ENCODE measurements around the gene C6orf118.

Gene C6orf118

GRCh38 chr6:165243801-165244200 lies 65.6 kb downstream of the C6orf118 start:
- no peak for DNase-seq

DNA sequence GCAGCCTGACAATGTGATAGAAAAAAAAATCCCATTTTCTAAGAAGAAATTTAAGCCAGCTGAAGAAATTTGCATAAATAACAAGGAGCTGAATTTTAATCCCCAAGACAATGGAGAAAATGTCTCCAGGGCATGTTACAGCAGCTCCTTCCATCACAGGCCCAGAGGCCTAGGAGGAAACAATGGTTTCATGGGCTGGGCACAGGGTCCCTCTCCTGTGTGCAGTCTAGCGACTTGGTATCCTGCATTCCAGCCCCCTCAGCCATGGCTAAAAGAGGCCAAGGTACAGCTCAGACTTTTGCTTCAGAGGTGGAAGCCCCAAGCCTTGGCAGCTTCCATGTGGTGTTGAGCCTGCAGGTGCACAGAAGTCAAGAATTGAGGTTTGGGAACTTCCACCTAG lies 73.1 kb downstream of the C6orf118 start:
- DNase-seq = no peak

- no peak for DNase-seq
These were observed 76.5 kb downstream of the C6orf118 start for GRCh38 chr6:165232731-165233488.

DNA sequence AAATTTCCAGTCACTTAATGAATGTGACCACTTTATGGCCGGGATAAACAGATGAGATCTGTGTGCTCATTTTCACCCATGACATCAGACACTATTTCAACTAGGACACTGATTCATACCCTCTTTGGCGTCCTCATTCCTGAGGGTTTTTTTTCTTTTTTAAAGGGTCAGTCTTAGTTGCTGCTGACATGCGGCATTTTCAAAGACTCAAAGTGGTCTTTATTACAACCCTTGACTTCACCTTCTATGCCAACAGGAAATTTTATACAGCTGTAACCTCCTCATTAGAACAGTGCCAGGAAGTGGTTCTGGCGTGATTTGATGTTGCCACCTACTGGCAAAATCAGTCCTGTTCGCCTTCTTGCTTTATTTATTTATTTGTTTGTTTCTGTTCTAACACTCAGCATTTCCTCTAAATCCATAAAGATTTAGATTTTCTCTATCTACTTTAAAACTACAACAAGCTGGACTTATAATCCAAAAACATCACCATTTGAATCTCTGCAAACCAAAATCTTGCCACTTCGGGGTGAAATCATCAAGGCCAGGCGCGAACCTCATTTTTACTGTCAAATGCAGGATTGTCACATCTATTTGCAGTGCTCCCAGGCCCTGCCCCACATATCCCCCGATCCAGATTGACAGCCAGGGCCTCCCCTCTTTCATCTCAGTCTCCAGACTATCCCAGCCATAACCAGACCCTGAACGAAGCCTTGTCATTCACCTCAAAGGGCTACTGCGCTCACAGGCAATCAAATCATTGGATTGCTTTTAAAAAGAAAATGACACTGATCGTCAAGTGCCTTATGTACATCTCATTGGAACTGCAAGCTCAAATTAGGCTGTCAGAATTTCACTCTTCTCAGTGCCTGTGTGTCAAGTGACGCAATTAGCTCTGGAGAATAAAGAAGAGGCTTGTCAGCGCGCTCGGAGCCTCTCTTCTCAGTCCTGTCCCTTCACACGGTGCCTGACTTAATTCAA lies 77.5 kb downstream of the C6orf118 start:
- DNase-seq = no peak

- no peak for DNase-seq
These were observed 78.2 kb downstream of the C6orf118 start for GRCh38 chr6:165231177-165231576.

All from islet precursor cell (in vitro differentiated cells).